ENCODE measurements around the gene FAM221A. TPM values are rescaled to one million over a fixed set of nuclear protein-coding genes. Genes with fewer than 3 reads are reported as not detected.

The FAM221A gene
- total RNA-seq, 4 donors from 2014 or later: 3.2 to 12.1 (median 7.5) TPM

GRCh38 chr7:23687011-23687410 lies 7.0 kb downstream of the FAM221A start:
- no peaks in the 10 kb centered on the region for H3K9me3 ChIP-seq
- TF ChIP-seq POLR2A (IDR thresholded peaks at IDR 0.05): no peak
- no peak for TF ChIP-seq CTCF (IDR thresholded peaks at IDR 0.05)
- no peak for TF ChIP-seq POLR2AphosphoS5 (IDR thresholded peaks at IDR 0.05)
- no peak for TF ChIP-seq EP300 (IDR thresholded peaks at IDR 0.05)
- H3K36me3 ChIP-seq: peaks cover 0 to 42% of the 10 kb centered on the region in 2 donors
- no peak overlapping the region for H3K4me3 ChIP-seq
- H3K4me1 ChIP-seq: peaks cover 0 to 21% (median 0%) of the 10 kb centered on the region in 3 donors
- 46 to 51% methylated on average over 2 of the region's 2 CpGs for WGBS, 2 donors (ENCODE audit: low coverage in 1 of 2)
- ATAC-seq: no peak
- H3K27ac ChIP-seq: no peak overlapping the region
- no peaks in the 10 kb centered on the region for H3K27me3 ChIP-seq

GRCh38 chr7:23689165-23689564 lies 9.2 kb downstream of the FAM221A start:
- TF ChIP-seq POLR2AphosphoS5 (IDR thresholded peaks at IDR 0.05): no peak
- no peak for TF ChIP-seq EP300 (IDR thresholded peaks at IDR 0.05)
- no peak for TF ChIP-seq POLR2A (IDR thresholded peaks at IDR 0.05)
- no peak for TF ChIP-seq CTCF (IDR thresholded peaks at IDR 0.05)
- Histone ChIP-seq H3K27me3 (no peaks in the 10 kb centered on the region), H3K27ac (no peak overlapping the region), H3K9me3 (no peaks in the 10 kb centered on the region), H3K36me3 (peaks cover 0 to 62% of the 10 kb centered on the region in 2 donors), H3K4me3 (no peak overlapping the region), H3K4me1 (peaks cover 0 to 21% (median 0%) of the 10 kb centered on the region in 3 donors)
- no peak for ATAC-seq
- WGBS, 2 donors (ENCODE audit: low coverage in 1 of 2): 88 to 92% methylated on average over 4 of the region's 4 CpGs

GRCh38 chr7:23691320-23691719 lies 11.3 kb downstream of the FAM221A start:
- TF ChIP-seq EP300 (IDR thresholded peaks at IDR 0.05): no peak
- no peak for TF ChIP-seq CTCF (IDR thresholded peaks at IDR 0.05)
- TF ChIP-seq POLR2A (IDR thresholded peaks at IDR 0.05): no peak
- TF ChIP-seq POLR2AphosphoS5 (IDR thresholded peaks at IDR 0.05): no peak
- no peaks in the 10 kb centered on the region for H3K27me3 ChIP-seq
- H3K27ac ChIP-seq: no peak overlapping the region
- no peak for ATAC-seq
- peaks cover 0 to 83% of the 10 kb centered on the region in 2 donors for H3K36me3 ChIP-seq
- H3K9me3 ChIP-seq: no peaks in the 10 kb centered on the region
- peaks cover 0 to 7% (median 0%) of the 10 kb centered on the region in 3 donors for H3K4me1 ChIP-seq
- WGBS, 2 donors (ENCODE audit: low coverage in 1 of 2): 88 to 90% methylated on average over 4 of the region's 4 CpGs
- H3K4me3 ChIP-seq: no peak overlapping the region

- Histone ChIP-seq H3K27me3 (no peaks in the 10 kb centered on the region), H3K4me1 (no peaks in the 10 kb centered on the region), H3K4me3 (no peak overlapping the region), H3K9me3 (no peaks in the 10 kb centered on the region), H3K36me3 (peaks cover 0 to 89% of the 10 kb centered on the region in 2 donors), H3K27ac (no peak overlapping the region)
- ATAC-seq: no peak
- TF ChIP-seq POLR2A (IDR thresholded peaks at IDR 0.05): no peak
- no peak for TF ChIP-seq EP300 (IDR thresholded peaks at IDR 0.05)
- no peak for TF ChIP-seq CTCF (IDR thresholded peaks at IDR 0.05)
- TF ChIP-seq POLR2AphosphoS5 (IDR thresholded peaks at IDR 0.05): no peak
These were observed 13.2 kb downstream of the FAM221A start for GRCh38 chr7:23693224-23693623.

GRCh38 chr7:23696916-23697441 lies 17.0 kb downstream of the FAM221A start:
- WGBS, 2 donors (ENCODE audit: low coverage in 1 of 2): 39 to 40% methylated on average over 1 to 5 of the region's 7 CpGs
- Histone ChIP-seq H3K9me3 (no peaks in the 10 kb centered on the region), H3K36me3 (peaks cover 0 to 77% of the 10 kb centered on the region in 2 donors), H3K27ac (no peak overlapping the region), H3K4me3 (no peak overlapping the region), H3K27me3 (no peaks in the 10 kb centered on the region), H3K4me1 (no peaks in the 10 kb centered on the region)
- ATAC-seq: no peak
- no peak for TF ChIP-seq EP300 (IDR thresholded peaks at IDR 0.05)
- no peak for TF ChIP-seq POLR2AphosphoS5 (IDR thresholded peaks at IDR 0.05)
- peak in 3 of 4 experiments; percentile 20 to 59 (median 28) for TF ChIP-seq CTCF (IDR thresholded peaks at IDR 0.05)
- no peak for TF ChIP-seq POLR2A (IDR thresholded peaks at IDR 0.05)
